Activated CD4-positive, alpha-beta T cell treated with anti-CD3 and anti-CD28 coated beads for 4 hours (primary cell): ENCODE measurements around the gene SLC9A9.

Experiments used
- DNase-seq, 2 donors: peaks; one replicate each; pipeline ENCODE4 v3.0.0-alpha.2; 2020

Gene SLC9A9

DNA sequence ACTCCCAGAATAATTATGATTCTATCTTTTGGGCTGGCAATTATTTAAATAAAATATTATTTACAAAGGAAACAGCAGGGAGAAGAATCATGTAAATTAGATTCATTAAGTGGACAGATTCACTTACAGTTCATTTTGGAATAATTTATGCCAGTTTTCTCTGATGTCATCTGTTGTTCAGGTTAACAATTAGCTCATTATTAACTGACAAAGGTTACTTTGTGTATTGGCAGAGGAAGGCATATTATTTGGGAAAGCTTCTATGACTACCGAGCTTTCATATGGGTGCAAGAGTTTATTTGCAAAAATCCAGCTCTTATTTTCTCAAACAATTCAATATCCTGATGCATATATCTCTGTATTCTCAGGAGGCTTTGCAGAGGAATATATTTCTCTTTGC lies 504.3 kb downstream of the SLC9A9 start:
- DNase-seq, result no peak

DNA sequence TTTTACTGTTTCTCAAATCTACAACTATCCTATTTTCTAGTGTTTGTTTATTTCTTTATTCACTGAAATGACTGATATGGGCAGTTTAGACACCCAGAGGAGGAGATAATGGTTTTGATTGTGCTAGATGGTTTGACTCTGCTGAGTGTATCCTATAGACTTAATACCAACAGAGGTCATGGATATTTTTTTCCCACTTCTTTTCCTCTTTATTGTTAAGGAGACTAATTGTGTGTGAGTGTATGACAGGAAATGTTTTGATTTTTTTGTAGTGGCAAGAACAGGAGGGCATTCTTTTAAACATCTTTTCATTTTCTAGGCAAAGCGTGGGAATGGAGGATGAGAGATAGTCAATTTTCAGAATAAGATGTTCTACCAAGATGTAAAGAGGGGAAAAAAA lies 505.2 kb downstream of the SLC9A9 start:
- no peak for DNase-seq

GRCh38 chr3:143339451-143339850 lies 508.8 kb downstream of the SLC9A9 start:
- no peak for DNase-seq

- DNase-seq, result no peak
Measured at GRCh38 chr3:143337387-143337786, 510.9 kb downstream of the SLC9A9 start.

DNA sequence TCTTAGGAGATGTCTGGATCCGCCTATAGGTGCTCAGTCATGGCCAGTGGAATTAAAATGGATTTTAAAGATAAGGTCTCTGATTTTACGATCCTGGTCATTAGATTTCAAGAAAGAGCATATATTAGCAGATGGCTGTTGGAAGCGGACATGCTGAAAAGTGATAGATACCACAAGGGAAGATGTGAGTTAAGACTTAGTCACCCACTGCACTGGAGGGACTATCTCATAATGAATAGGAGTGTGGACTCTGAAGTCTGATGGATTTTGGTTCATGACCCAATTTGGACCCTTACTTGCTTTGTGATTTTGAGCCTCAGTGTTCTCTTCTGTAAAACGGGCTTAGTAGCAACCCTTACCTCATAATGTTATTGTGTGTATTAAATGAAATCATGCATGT lies 514.0 kb downstream of the SLC9A9 start:
- no peak for DNase-seq

DNA sequence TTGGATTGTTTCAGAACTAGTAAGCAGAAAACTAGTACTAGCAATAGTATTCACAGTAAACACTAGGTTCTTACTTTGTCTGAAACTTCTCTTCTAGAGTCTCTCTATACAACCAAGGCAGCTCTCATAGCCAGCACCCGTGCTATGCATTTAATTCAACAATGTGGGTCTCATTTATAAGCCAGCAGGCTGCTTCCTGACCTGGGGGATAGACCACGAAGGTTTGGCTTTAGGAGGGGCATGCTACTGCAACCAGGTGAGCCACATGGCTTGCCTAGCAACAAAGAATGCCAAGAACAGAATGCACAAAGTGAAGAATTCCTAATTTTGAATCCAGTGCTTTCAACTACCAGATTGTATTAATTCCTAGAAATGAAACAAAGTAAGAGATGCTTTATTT lies 514.9 kb downstream of the SLC9A9 start:
- no peak for DNase-seq

DNA sequence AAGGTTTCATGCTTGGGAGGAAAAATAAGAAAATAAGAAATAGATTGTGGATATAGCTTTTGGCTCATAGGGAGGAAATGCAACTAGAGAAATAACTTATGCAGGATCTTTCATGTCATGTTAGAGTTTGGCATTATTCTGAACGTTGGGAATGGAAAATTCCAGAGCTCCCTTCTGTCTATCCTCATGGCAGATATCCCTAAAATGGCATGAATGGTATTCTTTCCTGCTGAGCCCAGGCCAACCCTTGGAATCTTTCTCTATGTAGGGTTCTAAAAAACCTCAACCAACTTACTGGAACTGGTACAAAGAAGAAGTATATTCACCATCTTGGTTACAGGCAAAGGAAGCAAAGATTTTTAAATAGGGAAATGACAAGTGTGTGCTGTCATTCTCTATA lies 516.2 kb downstream of the SLC9A9 start:
- DNase-seq, result no peak

DNA sequence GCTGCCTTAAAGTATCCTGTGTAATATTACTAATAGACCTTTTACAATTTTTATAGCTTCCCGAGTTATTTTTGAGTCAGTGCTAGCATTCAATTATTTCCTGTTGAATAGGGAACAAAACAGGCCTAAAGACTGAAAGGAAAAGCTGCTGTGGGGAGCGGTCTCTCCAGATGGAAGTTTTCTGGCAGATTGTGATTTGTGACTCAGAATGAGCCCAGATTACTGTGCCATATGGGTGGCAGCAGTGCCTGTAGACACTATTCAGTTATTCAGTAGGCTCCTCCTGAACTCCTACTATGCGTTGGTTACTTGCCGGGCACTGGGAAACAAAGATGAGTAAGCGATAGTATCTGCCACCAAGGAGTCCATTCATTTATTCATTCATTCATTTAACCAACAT lies 516.9 kb downstream of the SLC9A9 start:
- no peak for DNase-seq

DNA sequence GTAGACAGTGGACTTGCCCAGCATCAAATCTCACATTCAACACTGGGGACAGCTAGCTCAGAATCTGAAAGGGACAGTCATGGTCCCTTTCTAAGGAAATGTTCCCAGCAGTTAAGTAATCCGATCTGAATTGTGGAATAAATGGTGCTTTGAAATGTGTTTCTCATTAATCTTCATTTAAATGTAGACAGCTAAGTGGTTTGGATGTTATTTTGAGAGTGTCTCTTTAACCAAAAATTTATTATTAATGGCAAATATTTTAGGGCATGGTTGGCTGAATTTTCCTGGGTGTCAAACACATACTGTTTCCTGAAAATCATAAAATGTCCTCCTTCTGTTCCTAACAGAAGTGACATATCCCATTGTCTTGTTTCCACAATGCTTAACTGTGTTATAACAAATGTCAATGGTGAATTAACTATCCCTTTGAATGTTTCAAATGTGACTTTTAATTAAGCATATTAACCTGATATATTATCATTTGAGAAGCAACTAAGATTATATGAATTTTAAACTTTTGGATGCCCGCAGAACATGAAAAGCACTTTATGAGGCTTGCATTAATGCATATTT lies 517.9 kb downstream of the SLC9A9 start:
- DNase-seq, result no peak

GRCh38 chr3:143329567-143330211 lies 518.6 kb downstream of the SLC9A9 start:
- no peak for DNase-seq

GRCh38 chr3:143328451-143328850 lies 519.8 kb downstream of the SLC9A9 start:
- no peak for DNase-seq

GRCh38 chr3:143326983-143327778 lies 521.1 kb downstream of the SLC9A9 start:
- no peak for DNase-seq

DNA sequence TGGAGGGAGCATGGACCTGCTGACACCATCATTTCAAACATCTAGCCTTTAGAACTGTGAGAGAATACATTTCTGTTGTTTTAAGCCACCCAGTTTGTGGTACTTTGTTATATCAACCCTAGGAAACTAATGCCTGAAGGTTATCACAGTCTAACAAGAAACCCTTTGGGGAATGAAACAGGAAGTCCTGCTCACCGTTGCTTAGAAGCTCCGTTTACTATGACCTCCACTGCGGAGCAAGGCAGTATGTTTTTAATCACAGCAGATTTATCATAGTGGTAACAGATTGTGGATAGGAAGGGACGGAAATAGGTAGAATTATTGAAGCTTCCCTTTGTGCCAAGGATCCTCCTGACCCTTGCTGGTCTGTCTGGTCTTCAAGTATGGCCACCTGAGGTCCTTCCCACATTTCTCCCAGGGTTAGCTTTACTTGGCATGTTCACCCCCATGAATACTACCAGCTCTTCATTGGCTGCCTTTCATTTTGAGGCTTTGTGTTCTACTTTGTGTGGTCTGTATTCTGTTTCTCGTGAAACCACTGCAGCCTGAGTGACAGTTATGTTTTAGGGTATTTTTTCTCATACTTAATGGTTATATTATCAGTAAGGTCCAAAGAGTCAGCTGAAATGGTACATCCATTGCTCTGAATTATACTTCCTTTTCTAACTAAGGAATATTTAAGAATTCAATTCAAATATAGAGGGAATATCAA lies 527.1 kb downstream of the SLC9A9 start:
- DNase-seq, result no peak

DNA sequence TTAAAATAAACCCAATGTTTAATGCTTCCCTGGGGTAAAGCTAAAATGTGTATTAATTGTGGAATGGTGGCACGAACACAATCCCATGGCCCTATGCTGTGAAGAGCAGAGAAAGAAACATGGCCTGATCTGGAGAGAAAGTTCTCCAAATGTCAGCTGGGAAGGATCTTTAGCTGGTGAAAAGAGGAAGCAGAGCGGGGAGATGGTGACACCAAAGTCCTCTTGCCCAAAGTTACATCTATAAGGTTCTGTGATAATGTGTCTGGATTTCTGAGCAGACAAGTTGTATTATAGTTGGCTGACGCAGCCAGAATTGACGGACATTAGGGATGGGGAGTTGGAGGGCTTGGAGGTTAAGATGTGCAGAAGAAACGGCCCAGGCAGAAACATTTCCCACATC lies 532.5 kb downstream of the SLC9A9 start:
- no peak for DNase-seq

DNA sequence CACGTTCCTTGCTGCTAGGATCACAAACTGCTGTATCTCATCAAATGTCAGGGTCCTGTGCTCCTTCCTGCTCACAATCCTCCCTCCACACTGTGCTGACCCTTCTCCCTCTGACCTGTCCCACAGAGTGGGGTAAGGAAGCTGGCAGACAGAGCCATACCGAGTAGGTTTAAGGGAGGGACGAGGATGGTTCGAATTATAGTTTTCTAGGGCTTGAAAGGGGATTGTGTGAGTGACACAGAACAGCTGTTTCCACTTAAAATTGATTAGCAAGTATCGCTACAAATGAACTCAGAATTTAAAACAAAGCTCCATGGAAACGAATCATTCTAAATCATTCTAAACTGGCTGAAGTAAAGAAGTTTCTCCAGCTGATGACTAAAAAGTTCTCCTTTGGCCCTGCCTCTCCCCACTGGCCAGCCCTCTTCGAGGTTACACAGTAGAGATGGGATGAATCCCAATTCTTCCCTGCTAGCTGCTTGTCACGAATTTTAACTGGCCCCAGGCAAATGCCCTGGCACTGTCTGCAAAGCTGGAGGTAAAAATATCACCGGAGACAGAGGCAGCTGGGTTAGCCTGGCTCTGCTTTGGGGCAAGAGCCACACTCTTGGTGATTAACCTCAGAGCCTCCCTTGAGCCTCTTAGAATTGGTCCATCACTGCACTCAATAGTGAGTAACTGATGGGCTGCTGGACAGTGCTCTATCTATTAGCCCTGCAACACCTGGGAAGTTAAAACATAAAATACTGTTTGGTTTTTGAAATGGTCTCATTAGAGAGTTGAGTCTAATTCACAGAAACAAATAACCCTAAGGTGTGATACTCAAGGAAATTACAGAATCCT lies 533.8 kb downstream of the SLC9A9 start:
- DNase-seq, result no peak

DNA sequence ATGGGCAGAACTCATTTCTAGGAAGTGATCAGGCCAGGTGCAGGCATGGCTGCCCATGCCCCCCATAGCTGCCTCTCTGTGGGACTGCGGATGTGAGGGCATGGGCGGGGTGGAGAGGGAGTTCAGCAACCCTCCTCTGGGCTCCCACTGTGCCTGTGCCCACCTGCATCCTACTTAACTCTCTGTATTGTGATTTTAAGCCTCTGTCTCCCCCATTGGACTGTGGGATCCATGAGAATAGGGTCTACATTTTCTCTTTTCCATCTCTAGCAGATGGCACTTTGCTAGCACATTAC lies 534.4 kb downstream of the SLC9A9 start:
- no peak for DNase-seq

- DNase-seq, result no peak
Measured at GRCh38 chr3:143313025-143313892, 535.0 kb downstream of the SLC9A9 start.

DNA sequence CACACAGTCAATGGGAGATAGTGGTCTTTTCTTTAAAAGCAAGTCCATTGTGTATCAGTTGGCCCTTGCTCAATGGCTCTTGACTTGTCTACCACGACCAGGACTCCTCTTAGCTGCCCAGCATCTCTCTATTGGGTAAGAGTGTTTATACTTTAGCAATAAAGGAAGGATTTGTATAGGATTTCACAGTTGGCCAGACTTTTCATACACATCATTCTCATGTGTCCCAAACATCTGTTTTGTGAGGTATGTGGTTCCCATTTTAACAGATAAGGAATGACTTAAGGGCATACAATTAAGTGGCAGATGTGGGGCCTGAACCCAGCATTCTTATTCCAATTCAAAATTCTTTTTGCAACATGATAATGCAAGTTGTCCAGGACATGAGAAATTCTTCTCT lies 537.2 kb downstream of the SLC9A9 start:
- DNase-seq, result no peak

DNA sequence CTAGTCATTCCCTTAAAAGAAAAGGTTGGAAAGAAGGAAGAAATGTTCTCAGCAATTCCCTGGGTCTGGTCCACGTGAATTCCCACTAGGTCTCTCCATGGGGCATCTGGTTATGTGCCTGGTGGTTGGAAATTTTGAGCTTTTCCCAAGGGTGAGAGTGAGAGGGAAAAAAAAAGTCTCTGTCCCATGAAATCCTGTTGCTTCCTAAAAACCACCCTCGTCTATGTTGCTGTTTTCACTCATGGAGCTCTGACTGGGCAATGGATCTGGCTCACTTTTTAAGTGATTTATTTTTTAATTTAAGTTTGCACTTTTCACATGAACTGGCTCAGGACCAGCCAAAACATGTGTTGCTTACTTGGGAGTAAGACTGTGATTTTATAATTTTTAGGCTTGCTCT lies 538.6 kb downstream of the SLC9A9 start:
- DNase-seq, result no peak

DNA sequence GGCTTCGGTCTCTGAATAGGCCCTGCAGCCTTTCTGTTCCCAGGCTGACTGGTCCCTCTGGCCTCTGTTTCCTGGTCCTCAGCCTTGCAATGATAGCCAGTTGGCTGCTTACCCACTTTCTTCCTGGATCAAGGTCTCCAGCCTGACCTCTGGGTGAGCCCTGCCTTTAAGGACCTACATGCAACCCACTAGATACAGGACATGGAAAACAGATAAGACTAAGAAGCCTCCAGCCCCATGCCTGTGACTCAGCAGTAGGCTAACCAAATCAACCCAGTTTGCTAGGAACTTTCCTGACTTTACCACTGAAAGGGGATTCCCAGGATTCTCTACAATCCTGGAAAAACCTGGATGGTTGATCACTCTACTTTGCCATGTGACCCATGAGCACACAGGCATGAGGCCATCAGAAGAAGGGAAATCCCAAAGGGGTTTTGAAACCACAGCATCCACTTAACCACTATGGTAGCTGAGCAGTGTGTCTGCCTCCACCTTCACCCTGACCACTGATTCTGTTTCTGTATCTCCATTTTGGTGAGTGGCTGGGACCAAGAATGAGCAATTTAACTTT lies 540.6 kb downstream of the SLC9A9 start:
- no peak for DNase-seq

DNA sequence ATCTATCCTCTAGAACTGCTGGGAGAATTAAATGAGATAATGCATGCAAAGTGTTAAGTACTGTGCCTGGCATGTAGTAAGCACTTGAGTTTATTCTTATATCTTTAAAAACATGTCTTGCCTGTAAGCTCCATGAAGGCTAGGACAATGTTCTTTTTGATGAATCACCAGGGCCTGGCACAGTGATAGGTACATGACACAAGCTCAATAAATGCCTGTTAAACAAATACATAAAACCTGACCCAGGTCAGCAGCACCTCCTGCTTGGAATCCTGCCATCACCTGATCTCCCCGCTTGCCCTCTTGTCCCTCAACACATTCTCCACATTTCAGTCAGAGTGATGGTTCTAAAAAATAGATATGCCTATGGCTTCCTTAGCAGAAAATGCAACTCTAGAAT lies 541.9 kb downstream of the SLC9A9 start:
- DNase-seq, result no peak
